GM12878 (cell line): Measurements from ENCODE around the gene STPG1. TPM values are rescaled to one million over a fixed set of nuclear protein-coding genes. Genes with fewer than 3 reads are reported as not detected.

Experiments
- ATAC-seq: fragments of 200-7000 bp; cut with Tn5 transposase; 3 replicates; pipeline ENCODE4 v1.9.1; 2020; ENCODE audit warnings: mild to moderate bottlenecking, moderate library complexity
- BruUV-seq: library from RNA; stranded (reverse); fragments of 400-500 nt; replicated peaks from 2 replicates; lab custom pipeline; 2021; lab: Mats Ljungman, UMichigan
- CTCF ChIA-PET: fragments of 300-600 bp; sonication (Branson Sonifier 250); formaldehyde crosslinking; extraction: SDS; loops from one replicate; lab custom pipeline; 2021; ENCODE audit warnings: inconsistent platforms; lab: Yijun Ruan, JAX
- POLR2A ChIA-PET: fragments of 350-600 bp; formaldehyde crosslinking; extraction: SDS; loops from one replicate; lab custom pipeline; 2021; ENCODE audit warnings: inconsistent platforms; lab: Charles Lee
- RAD21 ChIA-PET: fragments of 300-600 bp; sonication (Branson Sonifier 250); formaldehyde crosslinking; loops from one replicate; lab custom pipeline; 2023; ENCODE audit warnings: antibody characterized with exemption; ENCODE audit not compliant: unreplicated experiment; lab: Charles Lee
- SMC1A ChIA-PET: fragments of 300-600 bp; sonication (Branson Sonifier 250); formaldehyde crosslinking; loops from one replicate; lab custom pipeline; 2023; ENCODE audit not compliant: unreplicated experiment, uncharacterized antibody; lab: Charles Lee
- DNase-seq: peaks from one replicate; pipeline ENCODE4 v3.0.0-alpha.2; 2011; ENCODE audit warnings: low read depth, low spot score
- FAIRE-seq: peaks from 3 replicates; lab custom pipeline; 2011; peaks lifted over from hg19 to GRCh38; lab: Jason Lieb, UNC
- H2AFZ ChIP-seq: 2 replicates; pipeline ENCODE4 v1.6.0; 2011; ENCODE audit warnings: low read depth, low read length, control low read depth; ENCODE audit not compliant: control insufficient read depth
- H3K27ac ChIP-seq: 2 replicates; pipeline ENCODE4 v1.5.1; 2011; ENCODE audit warnings: control low read depth; ENCODE audit not compliant: control insufficient read depth, insufficient read depth
- H3K27me3 ChIP-seq, 2 experiments: replicated peaks in 1 of 2; 2 replicates each; pipeline versions ENCODE4 v1.6.0 to v1.6.1; 2011; ENCODE audit warnings: low read length in 1 of 2; ENCODE audit not compliant: control insufficient read depth in 2 of 2, insufficient read depth in 2 of 2
- H3K36me3 ChIP-seq, 2 experiments: 2 replicates each; pipeline ENCODE4 v1.5.1; 2011; ENCODE audit warnings: low read length in 1 of 2; ENCODE audit not compliant: control insufficient read depth in 2 of 2, insufficient read depth in 2 of 2
- H3K4me1 ChIP-seq: 2 replicates; pipeline ENCODE4 v1.6.1; 2011; ENCODE audit warnings: mild to moderate bottlenecking, low read length, moderate library complexity, mixed read lengths; ENCODE audit not compliant: control insufficient read depth, insufficient read depth
- H3K4me2 ChIP-seq: 2 replicates; pipeline ENCODE4 v1.6.0; 2011; ENCODE audit warnings: control low read depth; ENCODE audit not compliant: control insufficient read depth, insufficient read depth
- H3K4me3 ChIP-seq: fragments of 200-600 bp; sonication (generic); 2 replicates; pipeline ENCODE4 v1.5.1; 2016
- H3K79me2 ChIP-seq: 2 replicates; pipeline ENCODE4 v1.6.0; 2011; ENCODE audit warnings: low read length; ENCODE audit not compliant: control insufficient read depth, insufficient read depth
- H3K9ac ChIP-seq: 2 replicates; pipeline ENCODE4 v1.8.0; 2011; ENCODE audit warnings: low read length, control low read depth, mixed read lengths; ENCODE audit not compliant: control insufficient read depth, insufficient read depth
- H3K9me3 ChIP-seq: replicated peaks from 3 replicates; pipeline ENCODE4 v1.5.1; 2011; ENCODE audit warnings: mild to moderate bottlenecking, low read length; ENCODE audit not compliant: control insufficient read depth, insufficient read depth
- H4K20me1 ChIP-seq: 2 replicates; pipeline ENCODE4 v1.6.0; 2011; ENCODE audit not compliant: control insufficient read depth, insufficient read depth
- DPF2 ChIP-seq: fragments of 450-650 bp; IDR thresholded peaks from 2 replicates; pipeline ENCODE4 v1.6.1; 2017; ENCODE audit warnings: mild to moderate bottlenecking
- FOXK2 ChIP-seq: fragments of 450-650 bp; IDR thresholded peaks from 2 replicates; pipeline ENCODE4 v1.6.1; 2017; ENCODE audit warnings: mild to moderate bottlenecking, moderate library complexity
- KLF5 ChIP-seq: fragments of 450-650 bp; IDR thresholded peaks from 2 replicates; pipeline ENCODE4 v1.6.1; 2014; ENCODE audit warnings: mild to moderate bottlenecking; ENCODE audit not compliant: partially characterized antibody
- MEF2A ChIP-seq: IDR thresholded peaks from 2 replicates; pipeline ENCODE4 v1.6.1; 2011; ENCODE audit warnings: low read depth, mild to moderate bottlenecking, low read length, moderate library complexity; ENCODE audit not compliant: insufficient read depth
- NR2C2 ChIP-seq: IDR thresholded peaks from 2 replicates; pipeline ENCODE4 v1.6.1; 2011; ENCODE audit warnings: borderline replicate concordance, low read depth; ENCODE audit not compliant: control insufficient read depth, insufficient read length
- NRF1 ChIP-seq: conservative IDR thresholded peaks from 2 replicates; pipeline ENCODE4 v1.6.1; 2011; ENCODE audit warnings: mild to moderate bottlenecking, low read depth, low read length, improper control_type of control experiment
- SREBF2 ChIP-seq: IDR thresholded peaks from 2 replicates; pipeline ENCODE4 v1.6.1; 2012; ENCODE audit warnings: mild to moderate bottlenecking, low read length
- STAT3 ChIP-seq: IDR thresholded peaks from 2 replicates; pipeline ENCODE4 v1.6.1; 2011; ENCODE audit warnings: low read depth, low read length, improper control_type of control experiment
- TCF3 ChIP-seq: IDR thresholded peaks from 2 replicates; pipeline ENCODE4 v1.6.1; 2012; ENCODE audit warnings: low read depth, mild to moderate bottlenecking, low read length, borderline replicate concordance; ENCODE audit not compliant: insufficient read depth
- ZBED1 ChIP-seq: IDR thresholded peaks from 2 replicates; pipeline ENCODE4 v1.6.1; 2016; ENCODE audit warnings: borderline replicate concordance
- WGBS: methylation state at CpG from one replicate; pipeline ENCODE4 v1.1.6; 2016; ENCODE audit warnings: low lambda C conversion rate; ENCODE audit not compliant: insufficient replicate concordance, insufficient coverage; ENCODE audit errors: missing lambda C conversion rate; 5-methylcytosine and 5-hydroxymethylcytosine counted together
- in situ Hi-C: fragments of 300-500 bp; cut with MboI; formaldehyde crosslinking; loops from 9 replicates; pipeline ENCODE4 v1.14.3; 2018; ENCODE audit warnings: mixed read lengths
- intact Hi-C: fragments of 100-400 bp; cut with micrococcal nuclease; formaldehyde crosslinking; loops from one replicate; pipeline ENCODE4 v1.14.2; 2022; ENCODE audit not compliant: unreplicated experiment
- polyA plus RNA-seq, 11 experiments: library from polyadenylated mRNA; depleted of rRNA in 4 of 11; unstranded in 6 of 11; stranded (reverse) in 5 of 11; fragments of >200 nt; fragmentation: Nextera tagmentation in 4 of 11; fragmentation: Illumina TruSeq in 1 of 11; extraction: Ambion mirVana in 4 of 11; extraction: Trizol in 1 of 11; gene quantifications; 1 replicate in 1 of 11; 2 replicates in 10 of 11; pipeline versions ENCODE4 v1.2.1 to v1.2.3, GENCODE V29; 2011 to 2016; ENCODE audit warnings: inconsistent platforms in 2 of 11, missing spikeins in 2 of 11, low read depth in 1 of 11
- total RNA-seq, 4 experiments: library from RNA; depleted of rRNA in 3 of 4; stranded (reverse); fragments of >200 nt in 3 of 4; fragmentation: Illumina TruSeq in 1 of 4; extraction: Trizol in 1 of 4; gene quantifications; 2 replicates each; pipeline versions ENCODE4 v1.2.1 to v1.2.3, GENCODE V29; 2013 to 2021
- TF ChIP-seq, protein P1 (sequence below): fragments of 450-650 bp; IDR thresholded peaks from 2 replicates; pipeline ENCODE4 v1.6.1; 2018; ENCODE audit warnings: mild to moderate bottlenecking, low read depth, moderate library complexity; ENCODE audit not compliant: partially characterized antibody
- TF ChIP-seq, protein P2 (sequence below), 3 experiments: IDR thresholded peaks in 2 of 3; conservative IDR thresholded peaks in 1 of 3; 2 replicates each; pipeline ENCODE4 v1.5.1; 2011; ENCODE audit warnings: low read depth in 3 of 3, low read length in 3 of 3, mild to moderate bottlenecking in 3 of 3, control low read depth in 2 of 3, moderate library complexity in 2 of 3, inconsistent platforms in 1 of 3, mixed read lengths in 1 of 3; ENCODE audit not compliant: control insufficient read depth in 2 of 3, insufficient read depth in 1 of 3; ENCODE audit errors: extremely low read depth in 1 of 3

Gene STPG1
- total and polyA plus RNA-seq, 10 of the 15 experiments (the other 5 are each of a cell fraction or from before 2014, with no cell fraction given), result 0.22 to 2.6 (median 0.73) TPM

GRCh38 chr1:24441996-24442668 lies 28.6 kb upstream of the STPG1 start:
- RAD21 ChIA-PET, result interaction anchor here (1.0 kb wide), 1 partner anchor 243 kb away, joined by 3 read pairs; no protein-coding TSS in a partner anchor
- H3K27me3 ChIP-seq, result no peaks in the 10 kb centered on the region
- H3K4me2 ChIP-seq, result no peak overlapping the region
- ATAC-seq (no peak), FAIRE-seq (no peak), DNase-seq (no peak)
- H4K20me1 ChIP-seq, result no peaks in the 10 kb centered on the region
- no peaks in the 10 kb centered on the region for H3K79me2 ChIP-seq
- in situ Hi-C loops, result no loop called here
- no peak overlapping the region for H2AFZ ChIP-seq
- H3K4me3 ChIP-seq, result no peak overlapping the region
- POLR2A ChIA-PET, result interaction anchor here (0.6 kb wide), 1 partner anchor 24 kb away, joined by 5 read pairs; no protein-coding TSS in a partner anchor
- no peaks in the 10 kb centered on the region for H3K4me1 ChIP-seq
- SMC1A ChIA-PET, result interaction anchor here (1.5 kb wide), 1 partner anchor 24 kb away, joined by 4 read pairs; no protein-coding TSS in a partner anchor
- BruUV-seq, result no TSS peak
- intact Hi-C loops, result no loop called here
- CTCF ChIA-PET, result interaction anchor here (0.6 to 2.0 kb wide), 8 partner anchors 11 to 764 kb away, joined by 3 to 6 read pairs (median 3); partner anchors contain the start of gene STPG1
- H3K27ac ChIP-seq, result no peak overlapping the region
- 89% methylated on average over 14 of the region's 14 CpGs for WGBS
- TF ChIP-seq SREBF2 (no peak), NR2C2 (no peak), MEF2A (no peak), FOXK2 (no peak)
- H3K36me3 ChIP-seq, result 0 out of 4 replicates have a peak, but pooled peaks cover 0 to 2% of the 10 kb centered on the region in 2 experiments
- H3K9me3 ChIP-seq, result no peaks in the 10 kb centered on the region
- H3K9ac ChIP-seq, result no peak overlapping the region

GRCh38 chr1:24441480-24441879 lies 27.9 kb upstream of the STPG1 start:
- no peaks in the 10 kb centered on the region for H3K9me3 ChIP-seq
- RAD21 ChIA-PET, result no interaction called here
- SMC1A ChIA-PET, result interaction anchor here (1.0 kb wide), 1 partner anchor 12 kb away, joined by 5 read pairs; no protein-coding TSS in a partner anchor
- H4K20me1 ChIP-seq, result no peaks in the 10 kb centered on the region
- intact Hi-C loops, result no loop called here
- no peak for TF ChIP-seq ZBED1
- TF ChIP-seq, protein P1, sequence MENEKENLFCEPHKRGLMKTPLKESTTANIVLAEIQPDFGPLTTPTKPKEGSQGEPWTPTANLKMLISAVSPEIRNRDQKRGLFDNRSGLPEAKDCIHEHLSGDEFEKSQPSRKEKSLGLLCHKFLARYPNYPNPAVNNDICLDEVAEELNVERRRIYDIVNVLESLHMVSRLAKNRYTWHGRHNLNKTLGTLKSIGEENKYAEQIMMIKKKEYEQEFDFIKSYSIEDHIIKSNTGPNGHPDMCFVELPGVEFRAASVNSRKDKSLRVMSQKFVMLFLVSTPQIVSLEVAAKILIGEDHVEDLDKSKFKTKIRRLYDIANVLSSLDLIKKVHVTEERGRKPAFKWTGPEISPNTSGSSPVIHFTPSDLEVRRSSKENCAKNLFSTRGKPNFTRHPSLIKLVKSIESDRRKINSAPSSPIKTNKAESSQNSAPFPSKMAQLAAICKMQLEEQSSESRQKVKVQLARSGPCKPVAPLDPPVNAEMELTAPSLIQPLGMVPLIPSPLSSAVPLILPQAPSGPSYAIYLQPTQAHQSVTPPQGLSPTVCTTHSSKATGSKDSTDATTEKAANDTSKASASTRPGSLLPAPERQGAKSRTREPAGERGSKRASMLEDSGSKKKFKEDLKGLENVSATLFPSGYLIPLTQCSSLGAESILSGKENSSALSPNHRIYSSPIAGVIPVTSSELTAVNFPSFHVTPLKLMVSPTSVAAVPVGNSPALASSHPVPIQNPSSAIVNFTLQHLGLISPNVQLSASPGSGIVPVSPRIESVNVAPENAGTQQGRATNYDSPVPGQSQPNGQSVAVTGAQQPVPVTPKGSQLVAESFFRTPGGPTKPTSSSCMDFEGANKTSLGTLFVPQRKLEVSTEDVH, result no peak
- TF ChIP-seq NRF1, result no peak
- TF ChIP-seq, protein P2, sequence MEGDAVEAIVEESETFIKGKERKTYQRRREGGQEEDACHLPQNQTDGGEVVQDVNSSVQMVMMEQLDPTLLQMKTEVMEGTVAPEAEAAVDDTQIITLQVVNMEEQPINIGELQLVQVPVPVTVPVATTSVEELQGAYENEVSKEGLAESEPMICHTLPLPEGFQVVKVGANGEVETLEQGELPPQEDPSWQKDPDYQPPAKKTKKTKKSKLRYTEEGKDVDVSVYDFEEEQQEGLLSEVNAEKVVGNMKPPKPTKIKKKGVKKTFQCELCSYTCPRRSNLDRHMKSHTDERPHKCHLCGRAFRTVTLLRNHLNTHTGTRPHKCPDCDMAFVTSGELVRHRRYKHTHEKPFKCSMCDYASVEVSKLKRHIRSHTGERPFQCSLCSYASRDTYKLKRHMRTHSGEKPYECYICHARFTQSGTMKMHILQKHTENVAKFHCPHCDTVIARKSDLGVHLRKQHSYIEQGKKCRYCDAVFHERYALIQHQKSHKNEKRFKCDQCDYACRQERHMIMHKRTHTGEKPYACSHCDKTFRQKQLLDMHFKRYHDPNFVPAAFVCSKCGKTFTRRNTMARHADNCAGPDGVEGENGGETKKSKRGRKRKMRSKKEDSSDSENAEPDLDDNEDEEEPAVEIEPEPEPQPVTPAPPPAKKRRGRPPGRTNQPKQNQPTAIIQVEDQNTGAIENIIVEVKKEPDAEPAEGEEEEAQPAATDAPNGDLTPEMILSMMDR (IDR thresholded peaks at IDR 0.05 in 2 of 3, conservative IDR thresholded peaks at IDR 0.05 in 1 of 3; ENCODE audit: control insufficient read depth in 2 of 3, extremely low read depth in 1 of 3, insufficient read depth in 1 of 3, low read depth in 3 of 3, low read length in 3 of 3), result no peak
- no peak for TF ChIP-seq KLF5
- TF ChIP-seq STAT3, result no peak
- TF ChIP-seq DPF2, result no peak
- no peak for TF ChIP-seq TCF3
- TF ChIP-seq, all 136 proteins: peak for 0
- H3K4me3 ChIP-seq, result no peak overlapping the region
- no peak overlapping the region for H3K4me2 ChIP-seq
- 0 out of 4 replicates have a peak, but pooled peaks cover 0 to 2% of the 10 kb centered on the region in 2 experiments for H3K36me3 ChIP-seq
- no peak overlapping the region for H3K27ac ChIP-seq
- POLR2A ChIA-PET, result no interaction called here
- 79% methylated on average over 7 of the region's 7 CpGs for WGBS
- CTCF ChIA-PET, result interaction anchor here (1.5 to 2.0 kb wide), 2 partner anchors 28 to 291 kb away, joined by 3 to 6 read pairs; partner anchors contain the start of gene STPG1
- no peaks in the 10 kb centered on the region for H3K79me2 ChIP-seq
- H3K4me1 ChIP-seq, result no peaks in the 10 kb centered on the region
- no peak for ATAC-seq
- BruUV-seq, result no TSS peak
- H3K27me3 ChIP-seq, result no peaks in the 10 kb centered on the region
- H2AFZ ChIP-seq, result no peak overlapping the region
- no peak for DNase-seq
- H3K9ac ChIP-seq, result no peak overlapping the region
- no peak for FAIRE-seq
- in situ Hi-C loops, result no loop called here
